G401.6 (cell line): ENCODE data around the gene GLI1.
"Not testable (repeated sequence)": the region's sequence is repeated elsewhere in the genome, so short reads cannot be mapped to it uniquely, and the experiment has no call there.

Source experiments
- FAIRE-seq: peaks from 2 replicates; lab custom pipeline; 2012; peaks lifted over from hg19 to GRCh38; lab: Jason Lieb, UNC

Gene GLI1

DNA sequence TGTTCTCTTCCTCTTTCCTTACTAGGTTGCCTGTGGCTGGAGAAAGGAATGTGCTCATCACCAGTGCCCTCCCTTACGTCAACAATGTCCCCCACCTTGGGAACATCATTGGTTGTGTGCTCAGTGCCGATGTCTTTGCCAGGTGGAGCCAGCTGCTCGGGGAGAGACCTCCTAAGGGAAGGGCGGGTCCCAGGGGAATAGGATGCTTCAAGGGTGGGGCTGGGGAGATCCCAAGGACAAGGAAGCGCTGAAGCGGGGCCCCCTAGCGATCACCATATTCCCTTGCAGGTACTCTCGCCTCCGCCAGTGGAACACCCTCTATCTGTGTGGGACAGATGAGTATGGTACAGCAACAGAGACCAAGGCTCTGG lies 38.5 kb downstream of the GLI1 start:
- no peak for FAIRE-seq

DNA sequence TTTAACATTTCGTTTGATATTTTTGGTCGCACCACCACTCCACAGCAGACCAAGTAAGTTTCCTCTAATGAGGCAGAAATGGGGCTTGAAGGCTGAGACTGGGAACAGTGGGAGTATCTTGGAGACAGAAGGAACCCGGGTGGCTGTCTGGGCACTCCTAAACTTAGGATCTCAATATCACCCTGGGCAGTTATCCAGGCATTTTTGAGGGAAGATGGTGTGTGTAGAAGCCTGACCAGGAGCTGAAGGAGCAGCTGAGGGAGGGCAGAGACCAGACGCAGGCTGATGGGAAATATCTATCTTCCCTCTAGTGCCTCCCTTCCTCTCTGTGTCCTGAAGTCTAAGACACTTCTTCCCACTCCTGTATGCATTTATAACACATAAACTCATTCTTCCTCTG lies 39.0 kb downstream of the GLI1 start:
- no peak for FAIRE-seq

DNA sequence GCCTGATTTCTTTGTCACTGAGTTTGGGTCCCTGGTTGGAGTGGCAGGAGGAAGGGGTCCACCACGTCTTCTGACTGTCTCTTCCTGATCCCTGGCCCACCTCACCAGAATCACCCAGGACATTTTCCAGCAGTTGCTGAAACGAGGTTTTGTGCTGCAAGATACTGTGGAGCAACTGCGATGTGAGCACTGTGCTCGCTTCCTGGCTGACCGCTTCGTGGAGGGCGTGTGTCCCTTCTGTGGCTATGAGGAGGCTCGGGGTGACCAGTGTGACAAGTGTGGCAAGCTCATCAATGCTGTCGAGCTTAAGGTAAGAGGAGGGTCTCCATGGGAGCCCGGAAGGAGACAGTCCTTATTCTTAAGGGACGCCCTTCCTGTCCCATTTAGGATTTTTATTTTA lies 40.6 kb downstream of the GLI1 start:
- no peak for FAIRE-seq

DNA sequence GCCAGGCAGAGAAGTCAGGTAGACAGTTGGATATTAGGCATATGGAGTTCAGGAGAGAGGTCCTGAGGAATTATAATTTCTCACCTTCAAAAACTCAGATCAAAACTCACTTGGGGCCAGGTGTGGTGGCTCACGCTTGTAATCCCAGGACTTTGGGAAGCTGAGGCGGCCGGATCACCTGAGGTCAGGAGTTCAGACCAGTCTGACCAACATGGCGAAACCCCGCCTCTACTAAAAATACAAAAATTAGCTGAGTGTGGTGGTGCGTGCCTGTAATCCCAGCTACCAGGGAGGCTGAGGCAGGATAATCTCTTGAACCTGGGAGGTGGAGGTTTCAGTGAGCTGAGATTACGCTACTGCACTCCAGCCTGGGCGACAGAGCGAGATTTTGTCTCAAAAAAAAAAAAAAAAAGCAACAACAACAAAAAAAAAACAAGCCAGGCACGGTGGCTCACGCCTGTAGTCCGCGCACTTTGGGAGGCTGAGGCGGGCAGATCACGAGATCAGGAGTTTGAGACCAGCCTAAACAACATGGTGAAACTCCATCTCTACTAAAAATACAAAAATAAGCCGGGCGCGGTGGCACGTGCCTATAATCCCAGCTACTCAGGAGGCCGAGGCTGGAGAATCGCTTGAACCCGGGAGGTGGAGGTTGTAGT lies 42.9 kb downstream of the GLI1 start:
- not testable (repeated sequence) for FAIRE-seq

DNA sequence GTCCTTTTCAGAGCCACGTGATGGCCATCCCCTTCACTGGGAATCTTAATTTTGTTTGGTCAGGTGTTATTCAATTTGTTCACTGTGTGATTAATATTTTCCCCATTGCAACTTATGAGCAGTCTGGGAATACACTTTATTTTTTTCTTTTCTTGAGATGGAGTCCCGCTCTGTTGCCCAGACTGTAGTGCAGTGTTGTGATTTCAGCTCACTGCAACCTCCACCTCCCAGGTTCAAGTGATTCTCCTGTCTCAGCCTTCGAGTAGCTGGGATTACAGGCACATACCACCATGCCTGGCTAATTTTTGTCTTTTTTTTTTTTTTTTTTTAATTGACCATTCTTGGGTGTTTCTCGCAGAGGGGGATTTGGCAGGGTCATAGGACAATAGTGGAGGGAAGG lies 47.0 kb downstream of the GLI1 start:
- not testable (repeated sequence) for FAIRE-seq

DNA sequence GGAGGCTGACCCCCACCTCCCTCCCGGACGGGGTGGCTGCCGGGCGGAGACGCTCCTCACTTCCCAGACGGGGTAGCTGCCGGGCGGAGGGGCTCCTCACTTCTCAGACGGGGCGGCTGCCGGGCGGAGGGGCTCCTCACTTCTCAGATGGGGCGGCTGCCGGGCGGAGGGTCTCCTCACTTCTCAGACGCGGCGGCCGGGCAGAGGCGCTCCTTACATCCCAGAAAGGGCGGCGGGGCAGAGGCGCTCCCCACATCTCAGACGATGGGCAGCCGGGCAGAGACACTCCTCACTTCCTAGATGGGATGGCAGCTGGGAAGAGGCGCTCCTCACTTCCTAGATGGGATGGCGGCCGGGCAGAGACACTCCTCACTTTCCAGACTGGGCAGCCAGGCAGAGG lies 48.2 kb downstream of the GLI1 start:
- not testable (repeated sequence) for FAIRE-seq

DNA sequence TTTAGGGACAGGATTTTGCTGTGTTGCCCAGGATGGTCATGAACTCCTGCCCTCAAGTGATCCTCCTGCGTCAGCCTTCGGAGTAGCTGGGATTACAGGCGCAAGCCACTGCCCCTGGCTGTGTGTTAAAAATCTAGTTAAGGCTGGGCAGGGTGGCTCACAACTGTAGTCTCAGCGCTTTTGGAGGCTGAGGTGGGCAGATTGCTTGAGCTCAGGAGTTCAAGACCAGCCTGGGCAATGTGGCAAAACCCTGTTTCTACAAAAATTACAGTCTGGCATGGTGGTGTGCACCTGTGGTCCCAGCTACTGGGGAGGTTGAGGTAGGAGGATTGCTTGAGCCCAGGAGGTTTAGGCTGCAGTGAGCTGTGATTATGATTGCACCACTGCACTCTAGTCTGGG lies 51.6 kb downstream of the GLI1 start:
- no peak for FAIRE-seq

DNA sequence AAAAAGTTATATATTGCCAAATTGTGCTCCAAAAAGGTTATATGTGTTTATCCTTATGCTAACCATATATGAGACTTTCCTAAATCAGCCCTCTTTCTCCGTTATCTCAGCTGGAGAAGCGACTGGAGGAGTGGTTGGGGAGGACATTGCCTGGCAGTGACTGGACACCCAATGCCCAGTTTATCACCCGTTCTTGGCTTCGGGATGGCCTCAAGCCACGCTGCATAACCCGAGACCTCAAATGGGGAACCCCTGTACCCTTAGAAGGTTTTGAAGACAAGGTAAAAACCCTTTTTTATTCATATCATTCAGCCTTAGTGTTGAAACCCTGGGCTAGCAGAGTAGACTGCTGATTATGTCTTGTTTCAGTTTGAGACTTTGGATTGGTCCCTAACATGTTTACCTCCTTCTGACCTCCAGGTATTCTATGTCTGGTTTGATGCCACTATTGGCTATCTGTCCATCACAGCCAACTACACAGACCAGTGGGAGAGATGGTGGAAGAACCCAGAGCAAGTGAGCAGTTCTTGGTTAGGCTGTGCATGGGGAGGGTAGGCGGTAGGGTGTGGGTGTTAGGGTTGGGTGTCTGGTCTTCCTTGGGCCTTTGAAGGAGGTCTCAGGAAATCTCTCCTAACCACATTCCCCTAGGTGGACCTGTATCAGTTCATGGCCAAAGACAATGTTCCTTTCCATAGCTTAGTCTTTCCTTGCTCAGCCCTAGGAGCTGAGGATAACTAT lies 52.2 kb downstream of the GLI1 start:
- FAIRE-seq: no peak

DNA sequence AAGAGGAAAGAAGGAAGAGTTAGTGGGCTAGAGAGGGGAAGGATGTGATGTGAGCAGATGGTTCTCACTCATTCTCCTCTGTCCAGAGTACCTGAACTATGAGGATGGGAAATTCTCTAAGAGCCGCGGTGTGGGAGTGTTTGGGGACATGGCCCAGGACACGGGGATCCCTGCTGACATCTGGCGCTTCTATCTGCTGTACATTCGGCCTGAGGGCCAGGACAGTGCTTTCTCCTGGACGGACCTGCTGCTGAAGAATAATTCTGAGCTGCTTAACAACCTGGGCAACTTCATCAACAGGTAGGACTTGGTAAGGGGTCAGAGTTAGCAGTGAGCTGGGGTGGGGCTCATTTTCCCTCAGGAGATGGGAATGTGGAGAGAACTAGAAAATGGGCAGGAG lies 53.1 kb downstream of the GLI1 start:
- no peak for FAIRE-seq

DNA sequence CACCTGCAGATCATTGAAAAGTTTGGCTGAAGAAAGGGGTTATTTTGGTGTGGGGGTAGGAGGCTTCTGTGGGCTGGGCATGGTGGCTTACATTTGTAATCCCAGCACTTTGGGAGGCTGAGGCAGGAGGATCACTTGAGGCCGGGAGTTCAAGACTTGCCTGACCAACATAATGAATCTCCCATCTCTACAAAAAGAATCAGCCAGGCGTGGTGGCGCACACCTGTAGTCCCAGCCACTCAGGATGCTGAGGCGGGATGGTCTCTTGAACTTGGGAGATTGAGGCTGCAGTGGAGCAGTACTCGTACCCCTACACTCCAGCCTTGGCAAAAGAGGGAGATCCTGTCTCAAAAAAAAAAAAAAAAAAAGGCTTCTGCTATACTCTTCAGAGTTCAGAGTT lies 53.7 kb downstream of the GLI1 start:
- no peak for FAIRE-seq

DNA sequence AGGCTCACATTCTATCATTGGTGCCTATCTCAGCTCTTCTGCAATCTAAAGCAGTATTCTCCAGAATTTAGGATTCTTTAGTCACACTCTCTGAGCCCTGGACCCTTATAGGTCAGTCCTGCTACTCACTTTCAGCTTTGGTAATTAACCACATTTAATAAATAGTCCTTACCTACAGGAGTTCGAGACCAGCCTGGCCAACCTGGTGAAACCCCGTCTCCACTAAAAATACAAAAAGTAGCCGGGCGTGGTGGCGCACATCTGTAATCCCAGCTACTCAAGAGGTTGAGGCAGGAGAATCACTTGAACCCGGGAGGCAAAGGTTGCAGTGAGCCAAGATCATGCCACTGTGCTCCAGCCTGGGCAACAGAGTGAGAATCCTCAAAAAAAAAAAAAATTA lies 54.1 kb downstream of the GLI1 start:
- not testable (repeated sequence) for FAIRE-seq

DNA sequence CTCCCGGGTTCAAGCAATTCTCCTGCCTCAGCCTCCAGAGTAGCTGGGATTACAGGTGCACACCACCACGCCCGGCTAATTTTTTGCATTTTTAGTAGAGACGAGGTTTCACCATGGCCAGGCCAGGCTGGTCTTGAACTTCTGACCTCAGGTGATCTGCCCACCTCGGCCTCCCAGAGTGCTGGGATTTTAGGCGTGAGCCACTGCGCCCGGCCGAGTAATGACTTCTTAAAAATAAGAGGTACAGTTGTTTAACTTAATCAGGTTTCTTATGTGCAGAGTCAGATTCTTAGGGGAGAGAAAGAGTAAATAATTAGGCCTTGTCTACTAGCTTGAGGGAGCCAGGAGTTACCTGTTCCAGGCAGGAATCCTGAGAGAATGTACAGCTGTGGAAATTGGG lies 54.7 kb downstream of the GLI1 start:
- FAIRE-seq: not testable (repeated sequence)

DNA sequence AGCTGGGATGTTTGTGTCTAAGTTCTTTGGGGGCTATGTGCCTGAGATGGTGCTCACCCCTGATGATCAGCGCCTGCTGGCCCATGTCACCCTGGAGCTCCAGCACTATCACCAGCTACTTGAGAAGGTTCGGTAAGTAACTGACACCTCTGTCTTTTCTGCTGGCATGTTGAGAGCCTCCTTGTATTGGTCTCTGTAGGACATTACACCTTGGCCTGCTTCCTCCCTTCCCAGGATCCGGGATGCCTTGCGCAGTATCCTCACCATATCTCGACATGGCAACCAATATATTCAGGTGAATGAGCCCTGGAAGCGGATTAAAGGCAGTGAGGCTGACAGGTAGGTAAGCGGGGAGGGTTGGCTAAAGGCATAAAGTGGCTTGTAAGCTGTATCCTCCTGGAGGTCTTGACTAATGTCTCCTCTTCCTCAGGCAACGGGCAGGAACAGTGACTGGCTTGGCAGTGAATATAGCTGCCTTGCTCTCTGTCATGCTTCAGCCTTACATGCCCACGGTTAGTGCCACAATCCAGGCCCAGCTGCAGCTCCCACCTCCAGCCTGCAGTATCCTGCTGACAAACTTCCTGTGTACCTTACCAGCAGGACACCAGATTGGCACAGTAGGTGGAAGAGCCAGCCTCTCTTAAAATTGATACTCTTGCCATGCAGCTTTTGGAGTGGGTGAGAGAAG lies 55.3 kb downstream of the GLI1 start:
- no peak for FAIRE-seq

DNA sequence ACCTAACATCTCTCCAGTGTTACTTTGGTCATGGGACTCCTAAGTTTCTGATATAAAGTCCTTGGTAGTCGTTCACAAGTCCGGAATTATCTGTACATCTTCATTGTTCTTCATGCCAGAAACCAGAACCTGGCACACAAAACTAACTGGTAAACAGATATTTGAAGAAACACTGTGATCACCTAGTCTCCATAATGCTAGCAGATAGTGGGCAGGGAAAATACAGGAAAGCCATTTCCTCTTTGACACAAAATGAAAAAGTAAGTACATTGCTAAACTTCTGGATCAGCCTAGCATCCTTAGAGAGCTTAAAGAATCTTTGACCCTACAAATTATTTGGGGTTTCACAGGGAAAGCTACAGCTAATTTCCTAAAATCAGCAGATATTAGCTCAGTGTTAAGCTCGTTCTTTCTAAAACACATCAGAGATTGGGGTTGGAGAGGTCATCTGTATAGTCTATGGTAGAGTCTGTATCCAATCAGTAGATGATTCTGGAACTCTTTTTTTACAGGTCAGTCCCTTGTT lies 55.9 kb downstream of the GLI1 start:
- FAIRE-seq: no peak

DNA sequence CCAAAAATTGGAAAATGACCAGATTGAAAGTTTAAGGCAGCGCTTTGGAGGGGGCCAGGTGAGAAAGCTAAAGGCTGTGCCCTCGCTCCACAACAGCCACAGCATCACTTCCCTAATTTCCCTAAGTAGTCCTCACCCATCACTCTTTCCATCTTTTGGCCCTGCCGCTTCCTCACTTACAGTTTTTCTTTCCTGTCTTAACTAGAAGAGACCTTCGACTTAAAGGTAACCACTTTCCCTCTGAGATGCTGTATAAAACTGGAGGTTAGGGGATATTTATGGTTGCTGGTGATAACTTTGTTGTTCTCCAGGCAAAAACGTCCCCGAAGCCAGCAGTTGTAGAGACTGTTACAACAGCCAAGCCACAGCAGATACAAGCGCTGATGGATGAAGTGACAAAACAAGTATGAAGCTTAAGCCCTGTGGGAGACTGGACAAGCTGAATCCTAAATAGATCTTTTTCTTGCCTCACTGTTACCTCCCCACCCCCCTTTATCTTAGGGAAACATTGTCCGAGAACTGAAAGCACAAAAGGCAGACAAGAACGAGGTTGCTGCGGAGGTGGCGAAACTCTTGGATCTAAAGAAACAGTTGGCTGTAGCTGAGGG lies 56.5 kb downstream of the GLI1 start:
- FAIRE-seq: no peak

DNA sequence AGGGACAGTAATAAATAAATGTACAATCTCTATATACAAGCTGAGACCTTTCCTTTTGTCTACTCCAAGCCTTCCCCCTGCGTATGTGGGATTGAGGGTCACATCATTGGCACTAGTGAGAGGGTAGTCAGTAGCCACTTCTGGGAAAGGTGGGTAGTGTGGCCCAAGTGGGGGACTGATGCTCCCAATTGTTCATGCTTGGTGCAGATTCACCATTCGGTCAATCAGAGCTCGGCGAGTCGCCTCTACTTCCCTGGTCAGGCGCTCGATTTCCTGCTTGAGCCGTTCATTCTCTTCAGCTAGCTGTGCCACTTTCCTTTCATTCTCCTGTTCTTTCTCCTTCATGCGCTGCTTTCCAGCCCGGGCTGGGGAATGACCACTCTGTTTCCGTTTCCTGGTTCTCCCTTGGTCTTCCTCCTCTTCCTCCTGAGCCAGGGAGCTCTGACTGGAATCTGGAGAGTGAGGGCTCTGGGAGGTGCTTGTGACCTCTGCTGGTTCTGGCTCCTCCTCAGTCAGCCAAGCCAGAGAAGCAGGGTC lies 57.1 kb downstream of the GLI1 start:
- FAIRE-seq: no peak

DNA sequence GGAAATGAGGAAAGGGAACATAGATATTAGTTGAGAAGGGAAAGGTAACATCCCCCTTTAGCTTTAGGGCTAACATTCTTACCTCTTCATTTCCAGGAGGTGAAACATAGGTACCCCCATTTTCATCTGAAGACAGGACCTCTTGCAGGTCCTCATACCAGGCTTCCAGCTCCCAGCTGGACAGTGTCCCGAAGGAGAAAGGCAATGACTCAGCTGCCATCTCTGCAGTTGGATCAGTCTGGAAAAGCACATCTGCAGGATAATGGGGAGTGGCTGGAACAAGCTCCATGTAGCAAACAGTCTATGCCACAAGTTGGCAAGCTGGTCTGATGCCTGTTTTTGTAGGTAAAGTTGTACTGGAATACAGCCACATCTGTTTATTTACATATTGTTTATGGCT lies 57.6 kb downstream of the GLI1 start:
- FAIRE-seq: no peak

DNA sequence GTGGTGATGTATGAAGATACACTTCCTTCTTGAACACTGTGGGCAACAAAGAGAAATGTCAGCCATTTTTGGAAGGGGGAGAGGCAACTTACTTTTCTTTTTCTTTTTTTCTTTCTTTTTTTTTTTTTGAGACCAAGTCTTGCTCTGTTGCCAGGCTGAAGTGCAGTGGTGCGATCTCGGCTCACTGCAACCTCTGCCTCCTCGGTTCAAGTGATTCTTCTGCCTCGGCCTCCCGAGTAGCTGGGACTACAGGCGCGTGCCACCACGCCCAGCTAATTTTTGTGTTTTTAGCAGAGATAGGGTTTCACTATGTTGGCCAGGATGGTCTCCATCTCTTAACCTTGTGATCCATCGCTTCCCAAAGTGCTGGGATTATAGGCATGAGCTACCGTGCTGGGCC lies 58.1 kb downstream of the GLI1 start:
- not testable (repeated sequence) for FAIRE-seq

DNA sequence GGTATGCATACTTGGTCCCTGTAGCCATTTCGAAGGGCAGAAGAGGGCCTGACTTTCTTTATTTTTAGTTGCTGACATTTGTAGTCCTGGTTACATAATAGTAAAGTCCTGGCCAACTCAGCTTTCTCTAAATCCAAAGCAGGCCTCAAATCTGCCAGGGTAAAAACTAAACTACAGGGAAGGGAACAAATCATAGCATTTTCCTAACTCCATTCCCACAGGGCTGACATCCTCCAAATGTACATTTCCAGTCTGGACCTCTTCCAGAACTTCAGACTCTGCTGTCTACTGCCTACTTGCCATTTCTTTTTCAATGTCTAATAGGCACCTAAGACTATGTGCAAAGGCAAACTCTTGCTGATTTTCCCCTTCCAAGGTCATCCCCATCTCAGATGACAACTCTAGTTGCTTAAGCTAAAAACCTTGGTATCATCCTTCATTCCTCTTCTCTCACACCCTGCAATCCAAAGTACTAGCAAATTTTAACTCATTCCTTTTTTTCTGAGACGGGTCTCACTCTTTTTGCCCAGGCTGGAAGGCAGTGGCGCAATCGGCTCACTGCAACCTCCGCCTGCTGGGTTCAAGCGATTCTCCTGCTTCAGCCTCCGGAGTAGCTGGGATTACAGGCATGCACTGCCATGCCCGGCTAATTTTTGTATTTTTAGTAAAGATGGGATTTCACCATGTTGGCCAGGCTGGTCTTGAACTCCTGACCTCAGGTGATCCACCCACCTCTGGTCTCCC lies 58.8 kb downstream of the GLI1 start:
- no peak for FAIRE-seq

DNA sequence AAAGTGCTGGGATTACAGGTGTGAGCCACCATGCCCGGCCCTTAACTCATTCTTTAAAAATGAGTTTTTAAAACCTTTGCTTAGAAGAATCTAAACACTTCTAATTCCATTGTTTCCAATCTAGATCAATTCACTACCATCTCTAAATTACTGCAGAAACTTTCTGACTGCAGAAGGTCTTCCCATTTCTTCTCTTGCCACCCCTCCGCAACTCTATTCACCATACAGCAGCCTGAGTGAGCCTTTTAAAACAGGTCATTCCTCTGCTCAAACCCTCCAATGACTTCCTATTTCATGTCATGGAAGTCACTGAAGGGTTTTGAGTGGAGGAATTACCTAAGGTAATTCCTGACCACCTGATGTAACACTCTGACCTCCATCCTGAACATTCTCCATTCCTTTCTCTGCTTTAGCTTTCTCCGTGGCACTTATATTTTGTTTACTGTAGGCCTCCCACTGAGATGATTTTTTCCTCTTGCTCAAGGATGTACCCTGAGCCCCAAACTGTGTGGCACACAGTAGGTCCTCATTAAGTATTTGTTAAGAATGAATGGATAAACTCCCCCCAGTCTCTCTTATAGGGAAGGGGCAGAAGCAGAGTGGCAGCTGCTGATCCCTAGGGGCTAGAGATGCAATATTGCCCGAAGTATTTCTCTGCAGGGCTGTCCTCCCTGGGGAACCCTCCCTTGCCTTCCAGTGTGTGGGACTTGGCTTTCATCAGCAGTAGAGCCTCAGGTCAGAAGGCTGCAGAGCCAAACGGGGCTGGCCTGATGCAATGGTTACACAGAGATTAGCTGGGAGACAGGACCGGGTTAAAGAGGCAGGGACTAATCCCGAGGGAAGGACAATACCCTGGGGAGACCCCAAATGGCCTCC lies 59.6 kb downstream of the GLI1 start:
- no peak for FAIRE-seq

DNA sequence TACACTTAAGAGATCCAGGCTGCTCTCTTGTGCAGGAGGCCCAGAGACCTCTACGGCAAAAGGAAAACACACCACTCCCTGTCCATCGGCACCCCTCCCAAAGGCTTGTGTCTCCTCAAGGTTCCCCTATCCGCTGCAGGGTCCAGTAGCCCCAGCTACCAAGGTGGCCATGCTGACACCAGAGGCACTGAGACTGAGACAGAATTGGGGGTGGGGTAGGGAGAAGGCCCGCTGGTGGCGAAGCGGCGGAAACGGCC lies 60.1 kb downstream of the GLI1 start:
- FAIRE-seq: no peak
